Measurements from ENCODE around the gene LRP11.
"Not testable (repeated sequence)": the region's sequence is repeated elsewhere in the genome, so short reads cannot be mapped to it uniquely, and the experiment has no call there.

LRP11 gene

DNA sequence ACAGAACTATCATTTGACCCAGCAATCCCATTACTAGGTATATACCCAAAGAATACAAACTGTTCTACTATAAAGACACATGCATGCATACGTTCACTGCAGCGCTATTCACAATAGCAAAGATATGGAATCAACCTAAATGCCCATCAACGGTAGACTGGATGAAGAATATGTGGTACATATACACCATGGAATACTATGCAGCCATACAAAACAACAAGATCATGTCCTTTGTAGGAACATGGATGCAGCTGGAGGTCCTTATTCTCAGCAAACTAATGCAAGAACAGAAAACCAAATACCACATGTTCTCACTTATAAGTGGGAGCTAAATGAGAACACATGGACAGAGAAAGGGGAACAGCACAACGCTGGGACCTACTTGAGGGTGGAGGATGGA is 15.8 kb downstream of the LRP11 start:
- not testable (repeated sequence) for DNase-seq (ENCODE audit: low read depth in 3 of 3)

DNA sequence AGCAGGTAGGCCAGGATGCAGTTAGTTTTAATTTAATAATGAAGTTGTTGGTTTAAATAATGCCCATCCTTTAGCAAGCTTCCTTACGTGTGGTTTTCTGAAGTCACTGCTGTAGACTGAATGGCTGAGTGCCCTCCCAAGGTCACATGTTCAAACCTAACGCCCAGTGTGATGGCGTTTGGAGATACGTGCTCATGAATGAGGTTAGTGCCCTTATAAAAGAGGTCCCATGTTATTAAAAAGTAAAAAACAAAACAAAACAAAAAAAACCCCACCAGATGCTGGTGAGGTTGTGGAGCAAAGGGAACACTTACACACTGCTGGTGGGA is 16.3 kb downstream of the LRP11 start:
- no peak for DNase-seq (ENCODE audit: low read depth in 3 of 3)

DNA sequence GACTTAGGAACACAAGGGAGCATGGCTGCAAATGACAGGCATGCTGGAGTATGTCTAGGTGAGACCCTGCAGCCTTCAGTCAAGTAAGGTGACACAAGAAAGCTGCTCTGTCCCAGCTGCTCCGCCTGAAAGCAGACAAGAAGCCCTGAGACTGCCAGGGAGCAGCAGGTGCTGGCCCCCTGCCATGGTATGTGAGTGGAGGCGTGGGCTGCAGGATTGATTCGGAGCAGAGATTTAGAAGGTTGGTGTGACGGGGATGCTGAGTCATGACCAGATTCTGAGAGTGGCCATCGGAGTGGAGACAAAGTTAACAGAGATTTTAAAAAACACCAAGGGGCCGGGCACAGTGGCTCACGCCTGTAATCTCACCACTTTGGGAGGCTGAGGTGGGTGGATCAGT is 17.8 kb downstream of the LRP11 start:
- DNase-seq (ENCODE audit: low read depth in 3 of 3), result no peak

DNA sequence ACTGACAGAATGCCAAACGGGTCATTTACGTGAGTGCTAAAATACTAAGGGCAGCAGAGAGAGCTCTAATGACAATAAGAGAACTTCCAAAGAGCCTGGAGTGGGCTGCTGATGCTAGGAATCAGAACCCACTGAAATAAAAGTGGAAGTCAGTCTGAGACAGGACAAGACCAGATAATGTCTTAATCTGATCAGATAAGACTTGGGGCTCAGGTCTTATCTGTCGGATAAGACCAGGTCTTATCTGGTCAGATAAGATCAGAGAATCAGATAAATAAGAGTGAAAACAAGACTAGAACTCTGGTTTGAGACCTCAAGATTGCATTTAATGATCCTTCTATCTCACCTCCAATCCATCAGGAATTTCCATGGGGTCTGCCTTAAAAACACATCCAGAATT is 18.6 kb downstream of the LRP11 start:
- DNase-seq (ENCODE audit: low read depth in 3 of 3), result no peak

DNA sequence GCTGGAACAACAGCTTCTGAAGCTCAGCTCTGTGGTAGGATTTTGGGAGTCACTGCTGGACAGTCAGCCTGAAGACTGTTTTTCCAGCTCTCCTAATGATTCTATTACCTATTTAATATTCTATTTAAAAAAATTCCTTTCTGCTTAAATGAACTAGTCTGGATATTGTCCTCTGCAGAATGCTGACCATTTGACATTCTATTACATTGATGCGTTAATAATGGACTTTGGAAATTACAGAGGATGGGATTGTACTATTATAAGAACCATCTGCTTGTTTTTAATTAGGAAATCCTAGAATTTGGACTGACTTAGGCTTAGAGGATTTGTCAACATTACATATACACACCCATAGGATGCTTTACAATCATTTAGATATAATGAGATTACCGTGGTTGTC is 19.7 kb downstream of the LRP11 start:
- no peak for DNase-seq (ENCODE audit: low read depth in 3 of 3)

DNA sequence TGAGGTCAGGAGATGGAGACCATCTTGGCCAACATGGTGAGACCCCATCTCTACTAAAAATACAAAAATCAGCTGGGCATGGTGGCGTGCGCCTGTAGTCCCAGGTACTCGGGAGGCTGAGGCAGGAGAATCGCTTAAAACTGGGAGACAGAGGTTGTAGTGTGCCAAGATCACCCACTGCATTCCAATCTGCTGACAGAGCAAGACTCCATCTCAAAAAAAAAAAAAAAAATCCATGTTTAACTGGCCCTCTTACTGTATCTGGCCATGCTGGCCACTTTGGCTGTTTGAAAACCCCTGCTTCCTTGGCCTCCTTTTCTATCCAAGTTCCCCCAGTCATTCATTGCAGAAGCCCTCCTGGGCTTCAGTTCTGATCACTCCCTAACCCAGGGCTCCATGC is 20.1 kb downstream of the LRP11 start:
- not testable (repeated sequence) for DNase-seq (ENCODE audit: low read depth in 3 of 3)

DNA sequence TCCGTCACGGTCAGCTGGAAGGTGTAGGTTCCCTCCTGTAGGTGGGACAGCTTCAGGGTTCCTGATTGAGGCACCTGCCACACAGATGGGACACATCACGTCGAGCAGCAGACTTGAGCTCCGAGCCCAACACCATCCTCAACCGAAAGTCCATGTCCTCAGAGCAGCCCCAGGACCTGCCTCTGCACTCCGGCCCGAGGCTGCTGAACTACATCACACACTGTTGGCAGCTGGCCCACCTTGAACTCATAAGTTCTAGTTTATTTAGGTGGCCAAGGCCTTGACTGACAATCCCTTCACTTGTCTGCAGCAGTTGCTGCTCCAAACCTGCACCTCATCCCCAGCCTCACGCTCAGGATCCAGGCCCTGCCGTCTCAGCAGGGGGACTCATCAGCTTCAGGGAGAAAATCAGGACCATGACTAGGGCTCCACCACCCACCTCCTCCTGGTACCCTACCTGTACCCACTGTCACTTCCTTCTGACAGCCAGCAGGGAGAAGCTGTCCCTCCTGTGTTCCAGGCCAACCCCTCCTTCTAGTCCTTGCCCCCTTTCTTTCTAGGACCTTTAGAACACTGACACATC is 21.0 kb downstream of the LRP11 start:
- DNase-seq (ENCODE audit: low read depth in 3 of 3), result no peak

DNA sequence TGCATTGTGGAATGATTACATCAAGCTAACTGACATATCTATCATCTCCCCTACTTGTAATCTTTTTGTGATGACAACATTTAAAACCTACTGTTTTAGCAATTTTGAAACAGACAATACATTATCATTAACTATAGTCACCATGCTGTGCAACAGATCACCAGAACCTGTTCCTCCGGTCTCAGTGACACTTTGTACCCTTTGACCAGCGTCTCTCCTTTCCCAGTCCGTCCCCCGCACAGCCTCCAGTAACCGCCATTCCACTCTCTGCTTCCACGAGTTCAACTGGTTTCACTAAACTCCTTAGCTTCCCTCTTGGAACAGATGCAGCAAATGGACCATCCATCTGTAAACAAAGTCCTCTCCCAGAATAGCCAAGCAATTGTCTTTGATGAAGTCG is 21.8 kb downstream of the LRP11 start:
- no peak for DNase-seq (ENCODE audit: low read depth in 3 of 3)

DNA sequence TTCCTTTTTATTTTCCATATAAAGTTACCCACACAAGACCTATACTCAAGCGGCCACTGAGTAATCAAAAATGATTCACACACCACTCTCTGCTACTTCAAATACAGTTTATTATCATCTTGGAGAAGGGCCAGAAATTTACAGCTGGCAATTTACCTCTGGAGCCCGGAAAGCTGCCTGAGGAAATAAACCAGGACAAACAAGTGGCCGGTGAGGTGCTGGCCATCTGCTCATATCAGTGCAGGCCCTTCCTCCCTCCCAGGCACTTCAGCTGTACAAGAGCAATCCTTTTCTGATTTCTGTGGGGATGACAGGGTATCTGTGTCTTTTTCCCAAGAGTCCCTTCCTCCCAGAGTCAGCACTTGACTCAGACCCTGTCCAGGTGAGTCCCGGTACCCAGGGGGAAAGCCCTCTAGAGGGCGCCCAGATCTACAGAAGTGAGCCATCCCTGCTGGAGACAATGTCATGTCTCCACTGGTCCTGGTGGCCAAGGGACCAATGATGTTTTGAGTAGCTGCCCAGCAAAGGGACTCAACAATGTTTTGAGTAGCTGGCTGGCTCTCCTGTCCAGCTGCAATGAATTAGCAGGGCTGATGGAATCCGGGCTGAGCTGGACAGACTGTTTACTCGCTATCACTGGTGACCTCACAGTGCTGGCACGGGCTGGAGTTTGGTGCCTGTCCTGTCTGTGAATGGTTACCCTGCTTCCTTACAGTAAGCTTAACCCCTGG is 23.6 kb downstream of the LRP11 start:
- DNase-seq (ENCODE audit: low read depth in 3 of 3), result peak in 2 of 3 donors; percentile 28 to 30

DNA sequence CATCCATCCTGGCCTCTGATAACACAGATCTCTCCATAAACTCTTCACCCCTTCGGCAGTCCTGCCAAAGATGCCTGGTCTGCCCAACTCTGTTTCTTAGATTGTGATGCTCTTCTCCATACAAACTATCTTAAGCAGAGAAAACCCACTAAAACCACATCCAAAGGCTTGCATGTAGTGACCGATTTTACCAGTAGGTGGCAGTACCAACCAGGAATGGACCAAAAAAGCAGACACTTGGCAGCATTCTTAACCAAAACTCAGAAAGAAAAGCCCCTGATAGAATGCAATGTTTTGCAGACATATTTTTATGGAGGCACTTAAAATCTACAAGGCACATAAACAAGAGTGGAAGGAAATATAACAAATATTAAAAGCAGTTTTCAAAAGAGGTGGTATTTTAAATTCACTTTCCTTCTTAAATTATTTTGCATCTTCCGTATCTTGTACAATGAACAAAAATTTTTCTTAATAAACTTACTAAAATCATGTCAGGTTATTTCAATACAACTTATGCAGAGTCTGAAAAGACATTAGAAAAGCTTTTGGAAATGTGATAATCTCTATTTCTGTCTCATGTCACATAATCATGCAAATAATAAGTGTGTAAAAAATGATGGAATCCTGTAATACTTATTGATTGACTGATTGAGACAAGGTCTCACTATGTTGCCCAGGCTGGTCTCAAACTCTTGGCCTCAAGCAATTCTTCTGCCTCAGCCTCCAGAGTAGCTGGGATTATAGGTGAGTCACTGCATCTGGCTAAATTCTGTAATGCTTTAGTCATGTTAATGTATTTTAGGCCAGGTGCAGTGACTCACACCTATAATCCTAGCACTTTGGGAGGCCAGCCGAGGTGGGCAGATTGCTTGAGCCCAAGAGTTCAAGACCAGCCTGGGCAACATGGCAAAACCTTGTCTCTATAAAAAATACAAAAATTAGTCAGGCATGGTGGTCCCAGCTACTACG is 29.4 kb downstream of the LRP11 start:
- DNase-seq (ENCODE audit: low read depth in 3 of 3), result peak; percentile 18 to 55 (median 53)

DNA sequence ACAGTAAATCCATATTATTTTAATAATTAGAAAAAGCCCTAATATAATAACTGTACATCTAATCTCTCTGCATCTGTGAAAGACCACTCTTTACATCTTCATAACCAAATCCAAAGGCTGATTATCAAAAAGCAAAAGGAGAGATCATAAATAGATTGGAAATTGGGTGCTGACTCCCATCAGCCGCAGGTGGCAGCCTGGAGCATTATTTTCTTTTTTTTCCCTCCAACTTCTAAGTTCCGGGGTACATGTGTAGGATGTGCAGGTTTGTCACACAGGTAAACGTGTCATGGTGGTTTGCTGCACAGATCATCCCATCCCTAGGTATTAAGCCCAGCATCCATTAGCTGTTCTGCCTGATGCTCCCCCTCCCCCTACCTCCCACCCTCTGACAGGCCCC is 30.5 kb downstream of the LRP11 start:
- no peak for DNase-seq (ENCODE audit: low read depth in 3 of 3)

DNA sequence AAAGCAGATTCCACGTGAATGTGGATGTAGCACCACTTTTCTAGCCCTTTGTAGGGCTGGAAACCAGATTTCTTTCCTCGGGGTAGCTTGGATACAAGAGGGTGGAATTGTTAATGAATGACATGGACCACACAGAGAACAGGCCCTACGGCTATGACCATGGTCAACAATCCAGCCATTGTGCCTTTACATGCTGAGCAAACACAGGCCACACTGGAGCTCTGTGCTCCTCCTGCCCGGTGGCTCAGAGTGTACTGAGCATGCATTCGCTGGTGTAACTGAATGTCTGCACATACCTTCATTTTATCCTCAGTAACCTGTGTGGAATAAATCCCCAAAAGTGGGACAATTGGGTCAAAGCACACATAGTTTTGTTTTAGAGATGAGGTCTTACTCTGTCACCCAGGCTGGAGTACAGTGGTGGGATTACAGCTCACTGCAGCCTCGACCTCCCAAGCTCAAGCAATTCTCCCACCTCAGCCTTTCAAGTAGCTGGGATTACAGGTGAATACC is 32.8 kb downstream of the LRP11 start:
- no peak for DNase-seq (ENCODE audit: low read depth in 3 of 3)

DNA sequence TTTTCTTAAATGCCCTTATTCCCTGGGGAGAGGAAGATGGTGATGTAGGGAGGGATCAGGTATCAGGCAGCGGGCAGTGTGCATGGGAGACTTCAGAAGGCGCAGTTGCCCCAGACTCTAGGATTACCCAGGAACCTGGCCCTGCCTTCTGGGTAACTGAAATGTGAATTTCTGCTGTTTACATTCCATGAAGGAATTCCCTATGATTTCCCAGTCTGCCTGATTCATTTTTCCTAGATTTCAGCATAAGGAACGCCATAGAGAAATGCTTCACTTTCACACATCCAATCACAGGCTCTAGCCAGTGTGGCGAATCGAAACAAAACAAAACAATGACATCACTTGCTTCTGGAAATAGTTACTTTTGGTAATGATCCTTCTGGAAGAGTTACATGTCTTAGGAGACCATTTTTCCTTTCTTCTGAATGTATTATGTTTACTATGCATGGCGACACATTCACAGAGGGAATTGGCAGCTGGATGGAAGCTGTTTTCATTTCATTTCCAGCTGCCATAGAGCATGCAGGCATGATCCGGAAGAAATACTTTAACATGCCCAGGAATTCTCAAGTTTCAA is 33.3 kb downstream of the LRP11 start:
- DNase-seq (ENCODE audit: low read depth in 3 of 3), result no peak

DNA sequence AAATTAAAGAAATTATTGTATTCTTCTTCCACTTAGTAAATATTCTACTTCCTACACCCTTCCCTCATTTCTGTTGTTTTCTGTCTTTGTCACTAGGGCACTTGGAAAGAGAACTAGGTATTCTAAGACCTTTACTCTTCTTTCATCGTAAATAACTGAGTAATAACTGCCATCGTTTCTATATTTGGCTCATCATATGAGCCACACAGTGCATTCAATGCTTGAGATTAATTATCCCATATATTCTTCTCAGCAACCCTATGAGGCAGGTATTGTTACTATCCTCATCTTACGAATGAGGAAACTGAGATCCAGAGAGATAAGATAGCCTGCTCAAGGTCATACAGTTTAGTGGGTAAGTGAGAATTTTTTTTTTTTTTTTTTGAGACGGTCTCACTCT is 38.9 kb downstream of the LRP11 start:
- no peak for DNase-seq (ENCODE audit: low read depth in 3 of 3)

DNA sequence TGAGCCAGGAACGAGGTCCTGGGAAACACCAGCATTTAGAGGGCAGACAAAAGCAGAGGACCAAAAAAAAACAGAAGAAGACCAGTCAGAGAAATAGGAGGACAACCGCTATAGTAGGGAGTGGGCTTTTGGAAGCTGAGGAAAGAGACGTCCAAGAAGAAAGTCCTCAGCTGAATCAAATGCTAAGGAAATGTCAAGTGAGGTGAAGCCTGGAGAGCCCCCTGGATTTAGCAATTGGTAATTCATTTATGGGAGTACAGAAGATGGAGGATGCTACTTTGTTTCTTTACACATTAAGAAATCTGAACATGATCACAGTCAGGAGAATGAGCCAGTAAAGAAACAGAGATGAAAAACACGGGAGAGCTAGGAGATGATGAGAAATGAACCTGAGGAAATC is 41.1 kb downstream of the LRP11 start:
- no peak for DNase-seq (ENCODE audit: low read depth in 3 of 3)

DNA sequence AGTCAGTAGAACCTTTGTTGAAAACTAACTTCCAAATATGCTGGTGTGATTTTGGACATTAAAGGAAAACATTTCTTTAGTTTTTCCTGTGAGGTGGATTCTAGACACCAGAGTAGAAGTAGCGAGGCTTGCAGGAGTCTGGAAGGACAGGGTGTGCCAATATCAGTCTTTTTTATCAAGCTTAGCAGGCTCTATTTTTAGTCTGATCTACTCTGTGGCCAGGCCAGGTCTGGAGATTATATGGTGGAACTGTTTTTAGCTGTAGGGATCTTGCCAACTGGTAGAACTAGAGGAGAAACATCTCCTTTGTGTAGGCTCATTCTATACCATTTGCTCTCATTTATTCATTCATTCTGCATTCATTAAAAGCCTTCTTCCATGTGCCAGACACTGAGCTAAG is 42.7 kb downstream of the LRP11 start:
- DNase-seq (ENCODE audit: low read depth in 3 of 3), result no peak

DNA sequence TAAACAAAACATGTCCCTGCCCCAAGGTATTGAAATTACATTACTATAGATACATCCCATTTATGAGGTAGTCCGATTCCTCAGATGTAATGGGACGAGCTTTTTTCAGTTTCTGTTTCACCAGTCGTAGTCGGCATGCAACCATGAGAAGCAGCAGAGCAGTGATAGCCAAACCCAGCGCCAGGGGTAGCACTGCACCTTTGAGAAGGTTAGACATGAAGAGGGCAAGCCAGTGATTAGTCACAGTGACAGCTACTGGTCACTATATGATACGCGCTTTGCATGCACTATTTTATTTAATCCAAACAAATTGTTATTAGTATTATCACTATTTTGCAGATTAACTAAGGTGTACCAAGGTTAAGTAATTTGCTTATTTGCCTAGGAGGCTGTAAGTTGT is 43.7 kb downstream of the LRP11 start:
- no peak for DNase-seq (ENCODE audit: low read depth in 3 of 3)

DNA sequence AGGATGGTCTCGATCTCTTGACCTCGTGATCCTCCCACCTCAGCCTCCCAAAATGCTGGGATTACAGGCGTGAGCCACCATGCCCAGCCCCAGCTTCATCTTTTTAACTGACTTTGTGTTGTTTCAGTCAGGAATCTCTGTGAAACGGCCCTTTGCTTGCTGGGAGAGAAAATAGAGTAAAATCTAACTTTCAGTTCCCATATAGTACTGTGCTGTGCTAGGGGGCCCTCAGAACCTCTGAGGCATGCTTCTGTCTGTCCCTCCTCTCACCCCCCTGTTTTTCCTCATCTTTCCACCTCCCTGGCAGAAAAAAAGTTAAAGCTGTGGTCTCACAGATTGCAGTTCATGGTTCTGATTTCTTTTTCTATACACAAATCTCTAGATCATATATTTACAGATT is 48.4 kb downstream of the LRP11 start:
- no peak for DNase-seq (ENCODE audit: low read depth in 3 of 3)

DNA sequence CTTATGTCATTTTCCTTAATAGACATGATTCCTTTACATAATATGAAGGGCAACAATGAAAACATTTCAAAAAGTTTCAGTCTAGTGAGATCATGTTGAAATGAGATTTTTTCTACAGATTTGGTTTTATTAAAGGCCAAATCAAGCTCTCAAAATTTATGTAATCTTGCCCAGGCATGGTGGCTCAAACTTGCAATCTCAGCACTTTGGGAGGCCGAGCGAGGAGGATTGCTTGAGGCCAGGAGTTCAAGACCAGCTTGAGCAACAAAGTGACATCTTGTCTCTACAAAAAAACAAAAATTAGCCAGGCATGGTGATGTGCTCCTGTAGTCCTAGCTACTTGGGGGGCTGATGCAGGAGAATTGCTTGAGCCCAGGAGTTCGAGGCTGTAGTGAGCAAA is 50.8 kb downstream of the LRP11 start:
- no peak for DNase-seq (ENCODE audit: low read depth in 3 of 3)

DNA sequence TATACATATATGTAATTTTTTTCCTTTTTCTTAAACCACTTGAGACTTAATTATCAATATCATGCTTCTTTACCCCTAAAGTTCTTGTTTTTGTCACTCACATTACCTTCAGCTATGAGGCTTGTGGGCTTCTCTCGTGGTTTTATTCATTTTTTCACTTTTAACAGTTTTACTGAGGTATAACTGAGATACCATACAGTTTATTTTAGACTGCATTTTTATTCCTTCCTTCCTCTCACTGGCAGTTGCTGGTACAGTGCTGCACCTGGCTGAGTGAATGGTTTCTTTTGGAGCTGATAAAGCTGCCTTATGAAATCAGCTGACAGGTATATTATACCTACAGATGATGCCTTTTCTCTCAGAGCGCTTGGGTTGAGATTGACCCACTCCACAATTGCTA is 54.4 kb downstream of the LRP11 start:
- no peak for DNase-seq (ENCODE audit: low read depth in 3 of 3)

DNA sequence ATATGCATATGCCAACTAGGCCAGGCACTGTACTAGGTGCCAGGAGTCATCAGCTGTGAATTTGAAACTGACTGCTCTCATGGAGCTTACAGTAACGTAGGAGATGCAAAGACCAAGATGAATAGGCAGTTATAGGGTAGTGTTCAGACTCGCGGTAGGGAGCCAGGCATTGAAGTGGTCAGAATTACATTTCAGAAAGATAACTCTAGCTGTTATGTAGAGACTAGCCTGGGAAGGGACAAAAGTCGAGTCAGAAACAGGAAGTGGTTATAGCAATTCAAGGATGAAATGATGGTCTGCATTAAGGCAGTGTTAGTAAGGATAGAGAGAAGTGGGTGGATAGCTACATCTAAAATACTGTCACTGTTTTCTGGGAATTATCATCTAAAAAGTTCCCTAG is 58.0 kb downstream of the LRP11 start:
- DNase-seq (ENCODE audit: low read depth in 3 of 3), result no peak

DNA sequence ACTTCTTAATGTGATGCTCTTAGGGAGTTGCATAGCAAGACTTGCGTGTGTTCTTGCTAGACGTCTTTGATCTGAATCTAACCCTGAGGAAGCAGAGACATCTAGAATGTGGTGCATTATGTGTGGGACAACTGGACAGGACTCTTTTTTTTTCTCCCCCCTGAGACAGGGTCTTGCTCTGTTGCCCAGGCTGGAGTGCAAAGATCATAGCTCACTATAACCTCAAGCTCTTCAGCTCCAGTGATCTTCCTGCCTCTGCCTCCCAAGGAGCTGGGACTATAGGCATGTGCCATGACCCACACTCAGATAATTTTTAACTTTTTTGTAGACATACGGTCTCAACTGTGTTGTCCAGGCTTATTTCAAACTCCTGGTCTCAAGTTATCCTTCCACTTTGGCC is 80.6 kb downstream of the LRP11 start:
- DNase-seq (ENCODE audit: low read depth in 3 of 3), result no peak
